Left lung (tissue), 10 donors: ENCODE measurements around the gene SET. TPM values are rescaled to one million over a fixed set of nuclear protein-coding genes. Genes with fewer than 3 reads are reported as not detected.

Experiments used
- ATAC-seq: fragments of 200-7000 bp; cut with Tn5 transposase; one replicate; pipeline ENCODE4 v1.9.1; 2020; ENCODE audit warnings: moderate library complexity
- DNase-seq, 4 donors: peaks; one replicate each; pipeline ENCODE4 v3.0.0-alpha.2; 2013 to 2020
- H3K27ac ChIP-seq, 2 donors: fragments of 200-600 bp; sonication (generic) in 1 of 2; one replicate each; pipeline versions ENCODE4 v1.5.0 to v1.8.0; 2020 to 2021
- H3K27me3 ChIP-seq, 2 donors: fragments of 200-600 bp; sonication (generic) in 1 of 2; one replicate each; pipeline versions ENCODE4 v1.5.0 to v1.8.0; 2020 to 2021
- H3K36me3 ChIP-seq, 2 donors: fragments of 200-600 bp; sonication (generic) in 1 of 2; one replicate each; pipeline versions ENCODE4 v1.5.0 to v1.8.0; 2020 to 2021
- H3K4me1 ChIP-seq, 2 donors: fragments of 200-600 bp; one replicate each; pipeline ENCODE4 v1.8.0; 2021
- H3K4me3 ChIP-seq, 2 donors: fragments of 200-600 bp; sonication (generic) in 1 of 2; one replicate each; pipeline versions ENCODE4 v1.5.0 to v1.8.0; 2020 to 2021; ENCODE audit warnings: mild to moderate bottlenecking in 1 of 2
- H3K9me3 ChIP-seq, 2 donors: fragments of 200-600 bp; sonication (generic) in 1 of 2; one replicate each; pipeline versions ENCODE4 v1.5.0 to v1.8.0; 2020 to 2021
- intact Hi-C, 2 donors: fragments of 100-400 bp; cut with DNase I; formaldehyde crosslinking; loops; one replicate each; pipeline versions ENCODE4 v1.11.2 to v1.14.2; 2022
- polyA plus RNA-seq, 6 donors: library from polyadenylated mRNA; unstranded; fragments of 120-200 nt; gene quantifications; one replicate each; pipeline ENCODE4 v1.2.1, GENCODE V29; 2013; ENCODE audit not compliant: insufficient read length in 6 of 6
- total RNA-seq, 2 donors: library from RNA; stranded (reverse); fragmentation: NEBNext Ultra II Directional; extraction: Animal tissue kit (Norgen Biotek cat#: 25700); gene quantifications; one replicate each; pipeline ENCODE4 v1.2.1, GENCODE V29; 2021
- TF ChIP-seq, protein P1 (sequence below), 2 donors: fragments of 200-600 bp; sonication (generic) in 1 of 2; IDR thresholded peaks; one replicate each; pipeline versions ENCODE4 v1.5.0 to v1.8.0; 2021; ENCODE audit warnings: antibody characterized with exemption in 2 of 2
- donor health status: DM: no; HTN: yes; CAD: no.
- donor health status: DM: no; HTN: no; CAD: no.

Gene SET
- total and polyA plus RNA-seq, 8 donors: 249 to 615 (median 536) TPM

DNA sequence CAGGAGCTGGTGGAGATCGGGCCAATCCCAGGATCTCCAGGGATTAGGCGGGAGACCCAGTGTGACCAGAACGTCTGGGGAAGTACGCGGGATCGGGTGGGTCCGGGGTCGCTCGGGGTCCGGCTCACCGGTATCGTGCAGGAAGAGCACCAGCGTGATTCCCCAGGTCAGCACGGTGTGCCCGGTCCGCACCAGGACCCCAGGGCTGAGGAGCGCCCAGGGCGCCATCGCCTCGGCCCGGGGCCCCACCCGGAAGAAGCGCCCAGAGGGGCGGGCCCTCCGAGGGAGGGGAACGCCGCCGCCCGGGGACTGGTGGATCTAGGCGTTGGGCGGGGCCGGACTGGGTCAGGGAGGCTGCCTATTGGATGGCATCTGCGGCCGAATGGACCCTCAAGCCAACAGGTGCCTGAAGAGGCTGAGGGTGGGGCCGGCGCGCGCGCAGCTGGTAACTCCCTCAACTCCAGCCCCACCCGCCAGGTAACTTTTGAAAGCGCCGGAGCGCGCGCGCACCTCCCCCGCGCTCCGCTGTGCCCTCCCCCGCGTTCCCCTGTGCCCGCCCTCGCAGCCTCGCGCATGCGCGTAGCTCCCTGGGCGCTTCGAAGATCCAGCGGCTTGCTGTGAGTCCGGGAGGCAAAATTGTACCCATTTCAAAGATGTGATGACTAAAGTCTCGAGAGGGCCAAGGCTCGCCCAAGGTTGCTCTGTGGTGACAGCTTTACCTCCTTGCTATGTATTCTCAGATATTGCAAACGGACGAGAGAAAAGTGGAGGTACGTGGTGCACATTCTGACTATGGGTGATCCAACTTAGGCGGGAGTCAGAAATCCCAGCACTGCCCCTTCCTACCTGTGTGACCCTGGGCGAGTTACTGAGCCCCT is 35.1 kb downstream of the SET start, which contains the start of gene ZDHHC12:
TSS of gene ZDHHC12 (minus strand) at position 262 of the 878 bp plus-strand sequence. CDS start at position 228, 34 bp downstream.
- ATAC-seq (peak; percentile 96), DNase-seq (peak; percentile 74 to 99 (median 95))
- TF ChIP-seq, protein P1, sequence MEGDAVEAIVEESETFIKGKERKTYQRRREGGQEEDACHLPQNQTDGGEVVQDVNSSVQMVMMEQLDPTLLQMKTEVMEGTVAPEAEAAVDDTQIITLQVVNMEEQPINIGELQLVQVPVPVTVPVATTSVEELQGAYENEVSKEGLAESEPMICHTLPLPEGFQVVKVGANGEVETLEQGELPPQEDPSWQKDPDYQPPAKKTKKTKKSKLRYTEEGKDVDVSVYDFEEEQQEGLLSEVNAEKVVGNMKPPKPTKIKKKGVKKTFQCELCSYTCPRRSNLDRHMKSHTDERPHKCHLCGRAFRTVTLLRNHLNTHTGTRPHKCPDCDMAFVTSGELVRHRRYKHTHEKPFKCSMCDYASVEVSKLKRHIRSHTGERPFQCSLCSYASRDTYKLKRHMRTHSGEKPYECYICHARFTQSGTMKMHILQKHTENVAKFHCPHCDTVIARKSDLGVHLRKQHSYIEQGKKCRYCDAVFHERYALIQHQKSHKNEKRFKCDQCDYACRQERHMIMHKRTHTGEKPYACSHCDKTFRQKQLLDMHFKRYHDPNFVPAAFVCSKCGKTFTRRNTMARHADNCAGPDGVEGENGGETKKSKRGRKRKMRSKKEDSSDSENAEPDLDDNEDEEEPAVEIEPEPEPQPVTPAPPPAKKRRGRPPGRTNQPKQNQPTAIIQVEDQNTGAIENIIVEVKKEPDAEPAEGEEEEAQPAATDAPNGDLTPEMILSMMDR (IDR thresholded peaks at IDR 0.05): no peak
- no peaks in the 10 kb centered on the region for H3K27me3 ChIP-seq
- H3K4me3 ChIP-seq: peak within 1 kb of the TSS; percentile 70 to 75
- H3K36me3 ChIP-seq: peaks cover 0 to 25% of the 10 kb centered on the region in 2 donors
- no peaks in the 10 kb centered on the region for H3K9me3 ChIP-seq
- intact Hi-C loops: no loop called here
- peaks cover 0 to 21% of the 10 kb centered on the region in 2 donors for H3K4me1 ChIP-seq
- H3K27ac ChIP-seq: peak within 1 kb of the TSS; percentile 71 to 76

GRCh38 chr9:128724744-128725211 is 35.8 kb downstream of the SET start:
- Histone ChIP-seq H3K9me3 (no peaks in the 10 kb centered on the region), H3K4me1 (peaks cover 0 to 21% of the 10 kb centered on the region in 2 donors), H3K27ac (peak overlapping the region; percentile 23 to 76), H3K27me3 (no peaks in the 10 kb centered on the region), H3K36me3 (peaks cover 0 to 22% of the 10 kb centered on the region in 2 donors), H3K4me3 (peak overlapping the region; percentile 70 to 75)
- DNase-seq (peak in 2 of 4 donors; percentile 16 to 74), ATAC-seq (peak; percentile 58)
- TF ChIP-seq, protein P1 (IDR thresholded peaks at IDR 0.05): no peak
- intact Hi-C loops: no loop called here

GRCh38 chr9:128727640-128728248 is 38.7 kb downstream of the SET start:
- no peaks in the 10 kb centered on the region for H3K27me3 ChIP-seq
- TF ChIP-seq, protein P1 (IDR thresholded peaks at IDR 0.05): no peak
- ATAC-seq (no peak), DNase-seq (no peak)
- intact Hi-C loops: no loop called here
- H3K4me3 ChIP-seq: no peak overlapping the region
- H3K27ac ChIP-seq: no peak overlapping the region
- H3K4me1 ChIP-seq: peaks cover 0 to 19% of the 10 kb centered on the region in 2 donors
- H3K9me3 ChIP-seq: no peaks in the 10 kb centered on the region
- H3K36me3 ChIP-seq: peaks cover 0 to 31% of the 10 kb centered on the region in 2 donors

DNA sequence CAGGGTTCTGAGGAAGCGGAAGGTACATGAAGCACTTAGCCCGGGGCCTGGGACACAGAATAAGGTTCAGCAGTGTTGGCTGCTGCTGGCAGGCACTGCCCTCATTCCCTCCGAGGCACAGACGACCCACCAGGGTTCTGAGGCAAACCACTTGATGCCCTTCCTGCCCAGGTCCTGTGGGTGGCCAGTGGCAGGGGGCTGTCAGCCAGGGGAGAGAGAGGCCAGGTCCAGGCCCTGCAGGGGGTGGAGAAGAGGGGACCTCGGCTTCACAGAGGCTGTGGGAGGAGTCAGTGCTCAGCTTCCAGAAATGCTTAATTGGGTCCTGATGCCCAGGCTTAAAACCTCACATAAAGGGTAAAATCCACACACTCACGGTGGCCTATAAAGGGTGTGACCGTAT is 39.3 kb downstream of the SET start:
- Histone ChIP-seq H3K4me3 (no peak overlapping the region), H3K36me3 (peaks cover 0 to 36% of the 10 kb centered on the region in 2 donors), H3K27me3 (no peaks in the 10 kb centered on the region), H3K27ac (no peak overlapping the region), H3K4me1 (peaks cover 0 to 13% of the 10 kb centered on the region in 2 donors), H3K9me3 (no peaks in the 10 kb centered on the region)
- TF ChIP-seq, protein P1 (IDR thresholded peaks at IDR 0.05): no peak
- DNase-seq: no peak
- ATAC-seq: no peak
- intact Hi-C loops: no loop called here

DNA sequence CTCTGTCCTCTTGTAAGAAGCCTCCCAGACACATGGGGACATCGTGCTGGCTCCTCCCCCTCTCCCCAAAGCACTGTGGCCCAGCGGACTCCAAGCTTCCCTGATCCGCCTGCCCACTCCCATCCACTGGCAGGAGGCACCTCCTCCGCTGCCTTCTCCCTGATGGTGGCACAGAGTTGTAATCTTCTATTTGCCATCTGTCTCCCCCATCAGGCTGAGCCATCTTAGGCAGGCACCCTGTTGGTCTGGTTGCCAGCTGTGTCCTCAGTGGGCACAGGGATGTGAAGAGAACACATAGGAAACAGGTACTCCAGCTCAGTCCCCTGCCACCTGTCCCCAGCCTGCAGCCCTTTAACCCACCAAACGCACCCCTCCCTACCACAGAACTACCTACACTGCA is 40.3 kb downstream of the SET start:
- H3K4me3 ChIP-seq: no peak overlapping the region
- H3K9me3 ChIP-seq: no peaks in the 10 kb centered on the region
- TF ChIP-seq, protein P1 (IDR thresholded peaks at IDR 0.05): no peak
- peaks cover 0 to 37% of the 10 kb centered on the region in 2 donors for H3K36me3 ChIP-seq
- no peak for ATAC-seq
- intact Hi-C loops: no loop called here
- no peak overlapping the region for H3K27ac ChIP-seq
- DNase-seq: no peak
- peaks cover 0 to 8% of the 10 kb centered on the region in 2 donors for H3K4me1 ChIP-seq
- H3K27me3 ChIP-seq: no peaks in the 10 kb centered on the region
